NCI-H2196 (cell line): Measurements from ENCODE around the gene DCUN1D2.
A peak's percentile ranks its signal among the peaks of the same experiment; 100 is the strongest.
"Not testable (repeated sequence)": the region's sequence is repeated elsewhere in the genome, so short reads cannot be mapped to it uniquely, and the experiment has no call there.

Experiments
- DNase-seq: peaks from one replicate; lab custom pipeline; 2025; ENCODE audit not compliant: unreplicated experiment; lab: John Stamatoyannopoulos, UW

The DCUN1D2 gene

DNA sequence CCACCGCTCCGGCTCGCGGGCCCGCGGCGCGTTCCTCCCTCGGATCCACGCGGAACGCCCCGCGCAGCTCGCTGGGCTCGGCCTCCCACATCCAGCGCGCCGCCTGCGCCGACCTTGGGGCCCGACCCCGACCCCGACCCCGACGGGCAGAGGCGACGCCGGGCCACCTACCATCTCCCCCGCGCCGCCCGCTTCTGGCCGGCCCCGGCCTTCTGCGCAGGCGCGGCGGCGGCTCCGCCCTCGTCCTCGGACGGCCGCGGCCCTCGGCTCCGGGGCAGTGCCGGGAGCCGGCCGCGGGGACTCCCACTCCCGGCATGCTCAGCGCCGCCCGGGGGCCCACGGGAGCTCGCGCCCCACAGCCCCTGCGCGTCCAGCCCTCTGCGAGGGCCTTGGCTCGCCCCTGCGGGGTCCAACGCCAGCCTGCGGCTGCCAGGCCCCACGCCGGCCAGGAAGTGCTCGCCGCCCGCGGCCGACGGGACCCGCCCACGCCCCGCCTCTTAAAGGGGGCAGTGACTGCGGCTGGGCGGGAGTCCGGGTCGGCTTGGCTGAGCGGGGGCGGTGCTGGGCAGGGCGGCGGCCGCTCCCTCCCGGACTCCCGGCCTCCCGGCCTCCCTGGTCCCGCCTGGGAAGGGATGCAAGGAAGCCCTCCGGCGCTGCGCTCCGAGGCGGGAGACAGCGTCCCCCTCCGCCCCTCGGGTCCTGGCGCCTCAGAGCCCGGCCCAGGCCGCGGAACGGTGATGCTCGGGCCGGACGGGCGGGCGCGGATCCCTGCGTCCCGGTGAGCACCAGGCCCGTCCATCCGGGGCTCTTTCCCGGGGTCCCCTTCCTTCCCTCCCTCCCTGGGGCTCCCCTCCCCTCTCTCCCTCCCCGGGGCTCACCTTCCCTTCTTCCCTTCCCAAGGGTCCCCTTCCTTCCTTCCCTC, at the start of gene DCUN1D2:
Gene DCUN1D2, minus strand, starts transcription at position 216 of the 922 bp plus-strand sequence. Its CDS starts 42 bp downstream, at position 174.
- DNase-seq, result peak; percentile 84

DNA sequence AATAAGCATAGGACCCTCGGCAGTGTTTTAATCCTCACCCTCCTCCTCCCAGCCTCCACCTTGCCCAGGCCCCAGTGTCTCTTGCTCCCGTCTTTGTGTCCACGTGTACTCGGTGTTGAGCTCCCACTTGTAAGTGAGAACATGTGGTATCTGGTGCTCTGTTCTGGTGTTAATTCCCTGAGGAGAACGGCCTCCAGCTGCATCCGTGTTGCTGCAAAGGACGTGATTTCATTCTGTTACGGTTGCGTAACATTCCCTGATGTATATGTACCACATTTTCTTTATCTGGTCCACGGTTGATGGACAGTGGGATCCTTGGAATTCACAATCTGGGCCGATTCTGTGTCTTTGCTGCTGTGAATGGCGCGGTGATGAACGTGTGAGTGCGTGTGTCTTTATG, 49.3 kb upstream of the DCUN1D2 start:
- DNase-seq, result no peak

DNA sequence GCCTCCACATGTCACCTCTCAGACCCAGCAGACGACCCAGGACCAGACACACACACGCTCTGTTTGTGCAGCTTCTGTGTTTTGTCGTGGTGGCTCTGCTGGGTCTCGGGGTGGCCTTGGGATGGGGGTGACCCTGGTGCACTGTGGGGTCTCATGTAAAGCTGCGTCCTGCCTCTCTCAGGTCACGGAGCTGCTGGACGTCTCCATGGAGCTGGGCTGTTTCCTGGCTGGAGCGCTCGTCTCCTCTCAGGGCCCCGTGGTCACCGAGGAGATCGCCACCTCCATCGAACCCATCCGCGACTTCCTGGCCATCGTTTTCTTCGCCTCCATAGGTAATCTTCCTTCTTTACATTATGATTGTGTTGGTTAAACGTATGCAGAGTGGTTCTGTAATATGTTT, 48.7 kb upstream of the DCUN1D2 start:
- no peak for DNase-seq

DNA sequence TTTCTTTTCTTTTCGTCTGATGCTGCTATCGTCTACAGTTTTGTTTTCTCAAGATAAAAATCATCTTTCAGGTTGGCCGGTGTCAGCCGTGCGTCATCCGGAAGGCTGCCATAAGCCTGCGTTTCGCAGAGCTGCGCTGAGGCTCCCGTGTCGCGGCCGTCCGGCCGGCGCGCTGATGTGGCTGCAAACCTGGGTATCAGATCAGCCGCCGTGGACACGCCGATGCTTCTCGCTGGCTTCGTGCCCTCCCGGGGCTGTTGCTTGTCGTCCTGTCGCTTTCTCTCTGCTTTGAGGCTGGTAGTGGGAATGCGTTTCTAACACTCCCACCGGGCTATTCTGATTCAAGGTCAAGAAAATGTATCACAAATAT, 48.2 kb upstream of the DCUN1D2 start:
- DNase-seq, result no peak

DNA sequence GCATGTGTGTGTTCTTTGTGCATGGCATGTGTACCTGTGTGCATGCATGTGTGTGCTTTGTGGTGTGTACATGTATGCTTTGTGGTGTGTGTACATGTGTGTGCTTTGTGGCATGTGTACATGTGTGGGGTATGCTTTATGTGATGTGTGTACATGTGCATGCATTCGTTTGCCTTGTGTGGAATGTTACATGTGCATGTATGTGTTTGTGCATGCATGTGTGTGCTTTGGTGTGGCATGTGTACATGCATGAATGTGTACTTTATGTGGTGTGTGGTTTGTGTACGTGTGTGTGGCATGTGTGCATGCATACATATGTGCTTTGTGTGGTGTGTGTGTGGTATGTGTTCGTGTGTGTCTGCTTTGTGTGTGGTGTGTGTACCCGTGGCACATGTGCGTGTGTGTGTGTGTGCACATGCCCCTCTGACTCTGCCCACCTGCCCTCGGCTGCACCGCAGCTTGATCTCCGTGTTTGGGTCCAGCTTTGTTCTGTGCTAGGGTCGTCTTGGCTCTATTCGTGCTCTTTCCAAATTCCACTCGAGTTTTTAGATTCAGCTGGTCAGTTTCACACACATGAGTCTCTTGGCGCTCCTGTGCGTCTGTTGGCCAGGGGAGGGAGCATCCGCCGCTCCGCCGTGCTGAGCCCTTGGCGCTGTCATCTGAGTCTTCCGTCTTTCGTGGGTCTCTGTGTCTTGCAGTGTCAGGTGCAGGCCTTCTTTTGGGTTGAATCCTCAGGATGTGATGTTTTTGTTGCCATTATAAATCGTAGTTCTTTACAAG, 47.6 kb upstream of the DCUN1D2 start:
- no peak for DNase-seq

DNA sequence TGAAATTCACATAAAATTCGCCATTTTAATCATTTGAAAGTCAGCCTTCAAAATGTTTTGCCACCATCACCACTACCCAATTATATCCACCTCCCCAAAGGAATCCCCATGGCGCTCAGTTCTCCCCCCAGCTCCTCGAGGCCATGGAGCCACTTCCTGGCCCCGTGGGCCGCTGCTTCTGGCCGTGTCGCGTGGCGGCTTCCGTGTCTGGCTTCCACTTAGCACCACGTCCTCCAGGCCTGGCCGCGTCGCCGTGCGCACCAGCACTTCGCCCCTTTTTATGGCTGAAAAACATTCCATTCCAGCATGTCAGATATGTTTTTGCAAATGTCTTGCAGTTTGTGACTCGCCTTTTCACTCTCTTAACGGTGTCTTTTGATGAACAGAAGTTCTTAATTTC, 46.7 kb upstream of the DCUN1D2 start:
- no peak for DNase-seq

DNA sequence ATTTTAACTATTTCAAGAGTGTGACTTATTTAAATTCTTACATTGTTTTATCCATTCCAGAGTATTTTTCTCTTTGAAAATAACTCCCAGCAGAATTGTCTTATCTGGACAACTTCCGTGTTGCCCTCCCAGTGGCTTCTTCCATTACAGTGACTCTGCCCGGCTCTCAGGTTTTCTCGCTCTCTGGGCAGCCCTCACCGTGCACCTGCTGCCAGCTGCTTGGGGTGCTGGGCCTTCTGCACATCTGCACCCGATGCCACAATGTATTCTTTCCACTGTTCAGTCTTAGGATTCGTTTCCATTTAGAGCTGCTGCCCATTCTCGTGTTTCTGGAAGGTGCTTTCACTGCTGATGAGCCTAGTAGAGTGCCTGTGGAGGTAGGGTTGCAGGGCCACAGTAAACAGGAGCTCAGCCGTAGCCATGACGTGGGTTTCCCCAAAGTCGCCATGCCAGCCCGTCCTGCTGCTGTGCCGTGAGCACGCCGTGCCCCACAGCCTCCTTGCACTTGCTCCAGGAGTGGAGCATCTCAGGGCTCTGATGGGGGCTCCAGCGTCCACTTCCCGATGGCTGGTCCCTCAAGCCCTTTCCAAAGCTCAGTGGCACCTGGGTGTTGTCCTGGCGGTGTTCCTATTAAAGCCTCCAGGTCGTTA, 46.1 kb upstream of the DCUN1D2 start:
- DNase-seq, result no peak

DNA sequence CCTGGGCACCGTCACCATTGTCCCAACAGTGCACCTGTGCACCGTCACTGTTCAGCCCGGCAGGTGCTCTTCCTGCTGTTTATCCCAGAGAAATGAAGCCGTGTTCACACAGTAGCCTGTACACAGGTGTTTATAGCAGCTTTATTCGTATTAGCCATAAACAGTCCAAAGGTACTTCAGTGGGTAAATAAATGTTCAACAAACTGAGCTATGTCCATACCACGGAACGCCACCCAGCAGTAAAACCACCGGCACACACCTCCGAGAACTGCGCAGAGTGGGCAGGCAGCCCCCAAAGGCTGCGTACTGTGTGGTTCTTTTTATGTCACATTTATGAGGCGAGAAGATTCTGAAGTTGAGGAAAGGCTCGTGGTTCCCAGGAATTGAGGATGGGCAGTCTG, 44.9 kb upstream of the DCUN1D2 start:
- DNase-seq, result no peak

DNA sequence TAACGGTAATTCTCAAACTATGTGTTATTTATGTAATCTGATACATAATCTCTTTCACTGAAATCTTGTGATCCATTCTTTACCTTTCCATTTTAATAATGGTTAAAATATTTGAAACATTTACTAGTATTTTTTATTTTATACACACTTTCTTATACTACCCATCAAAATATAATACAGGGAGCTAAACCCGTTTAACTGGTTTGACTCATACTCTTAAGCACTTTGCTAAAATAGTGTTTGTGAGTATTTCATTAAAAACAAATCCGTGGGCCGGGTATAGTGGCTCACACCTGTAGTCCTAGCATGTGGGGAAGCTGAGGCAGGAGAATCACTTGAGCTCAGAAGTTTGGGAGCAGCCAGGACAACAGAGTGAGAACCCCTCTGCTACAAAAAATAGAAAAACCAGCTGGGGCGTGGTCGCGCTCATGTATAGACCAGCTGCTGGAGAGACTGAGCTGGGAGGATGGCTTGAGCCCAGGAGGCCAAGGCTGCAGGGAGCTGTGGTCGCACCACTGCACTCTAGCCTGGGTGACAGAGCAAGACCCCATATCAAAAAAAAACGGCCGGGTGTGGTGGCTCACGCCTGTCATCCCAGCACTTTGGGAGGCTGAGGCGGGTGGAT, 43.8 kb upstream of the DCUN1D2 start:
- DNase-seq, result no peak

DNA sequence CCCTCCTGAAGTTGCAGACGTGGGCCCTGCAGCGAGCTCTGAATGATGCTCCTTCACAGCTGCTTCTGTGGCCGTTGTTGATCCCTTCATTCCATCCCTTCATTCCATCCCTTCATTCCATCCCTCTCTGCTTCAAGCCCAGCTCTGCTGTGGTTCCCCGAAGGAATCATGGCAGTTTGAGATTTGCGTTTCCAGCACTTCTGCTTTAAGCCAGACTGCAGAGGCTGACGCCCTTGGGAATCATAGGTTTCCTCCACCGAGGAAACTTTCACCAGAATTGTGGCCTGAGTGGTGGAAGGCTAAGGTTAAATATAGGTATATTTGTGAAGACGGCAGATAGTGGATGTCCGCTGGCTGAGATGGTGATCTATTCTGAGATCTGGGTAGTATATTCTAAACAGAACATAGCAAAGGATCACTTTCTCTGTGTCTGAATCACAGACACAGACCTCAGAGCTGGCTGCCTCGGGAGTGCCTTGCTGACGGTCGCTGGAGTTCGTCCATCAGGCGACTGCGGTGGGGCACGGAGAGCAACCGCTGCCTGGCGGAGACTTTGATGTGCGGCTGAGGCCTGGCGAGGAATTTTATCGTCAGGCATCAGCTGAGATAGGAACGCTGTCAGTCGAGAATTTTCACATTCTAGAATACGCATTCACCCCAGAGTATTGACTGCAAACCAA, 42.8 kb upstream of the DCUN1D2 start:
- DNase-seq, result no peak

DNA sequence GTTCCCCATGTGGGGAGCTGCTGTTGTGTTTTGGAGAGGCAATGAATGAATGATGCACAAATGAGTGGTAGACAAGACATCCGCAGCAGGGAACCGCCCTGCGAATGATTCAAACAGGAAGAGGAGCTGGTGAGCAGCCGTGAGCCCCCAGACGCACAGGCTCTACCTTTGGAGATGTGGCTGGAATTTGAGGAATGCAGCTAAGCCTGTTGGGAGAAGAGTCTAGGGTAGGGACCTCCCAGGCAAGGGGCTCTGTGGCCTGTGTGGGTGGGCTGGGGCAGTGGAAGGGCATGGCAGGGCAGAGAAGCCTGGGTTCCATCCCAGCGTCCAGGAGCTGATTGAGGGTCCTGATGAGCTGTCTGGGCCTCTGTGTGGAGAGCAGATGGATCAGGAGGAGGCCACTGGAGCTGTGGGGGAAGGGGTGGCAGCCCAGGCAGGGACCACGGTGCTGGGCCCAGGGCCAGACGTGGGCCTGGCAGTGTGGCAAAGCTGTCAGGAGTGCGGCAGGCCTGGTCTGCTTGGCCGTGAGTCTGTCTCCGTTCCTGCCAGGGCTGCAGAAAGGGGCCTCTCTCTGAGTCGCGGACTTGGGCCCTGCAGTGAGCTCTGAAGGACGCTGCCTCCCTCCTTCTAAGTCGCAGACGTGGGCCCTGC, 41.8 kb upstream of the DCUN1D2 start:
- DNase-seq, result no peak

DNA sequence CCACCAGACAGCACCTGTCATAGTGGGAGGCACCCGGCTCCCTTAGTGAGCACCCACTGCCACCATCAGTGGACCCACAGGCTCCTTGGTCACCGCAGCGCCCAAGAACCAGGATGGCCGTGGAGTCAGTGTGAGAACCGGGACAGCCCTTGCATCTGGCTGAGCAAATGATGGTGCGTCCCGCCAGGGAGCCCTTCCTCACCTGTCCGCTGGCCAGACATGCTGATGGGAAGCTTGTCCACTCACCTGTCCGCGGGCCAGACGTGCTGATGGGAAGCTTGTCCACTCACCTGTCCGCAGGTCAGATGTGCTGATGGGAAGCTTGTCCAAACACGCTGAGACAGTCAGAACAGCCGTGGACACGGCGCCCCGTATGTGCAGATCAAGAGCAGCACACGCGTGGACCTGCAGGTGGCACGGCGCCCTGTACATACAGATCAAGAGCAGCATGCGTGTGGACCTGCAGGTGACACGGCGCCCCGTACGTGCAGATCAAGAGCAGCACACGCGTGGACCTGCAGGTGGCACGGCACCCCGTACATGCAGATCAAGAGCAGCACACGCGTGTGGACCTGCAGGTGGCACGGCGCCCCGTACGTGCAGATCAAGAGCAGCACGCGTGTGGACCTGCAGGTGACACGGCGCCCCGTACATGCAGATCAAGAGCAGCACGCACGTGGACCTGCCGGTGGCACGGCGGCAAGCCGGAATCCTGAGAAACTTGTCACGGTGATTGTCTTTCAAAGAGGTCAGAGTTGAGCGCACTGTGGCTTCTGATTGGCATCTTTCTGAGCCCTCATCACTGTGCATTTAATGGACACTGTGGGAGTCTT, 40.7 kb upstream of the DCUN1D2 start:
- no peak for DNase-seq

DNA sequence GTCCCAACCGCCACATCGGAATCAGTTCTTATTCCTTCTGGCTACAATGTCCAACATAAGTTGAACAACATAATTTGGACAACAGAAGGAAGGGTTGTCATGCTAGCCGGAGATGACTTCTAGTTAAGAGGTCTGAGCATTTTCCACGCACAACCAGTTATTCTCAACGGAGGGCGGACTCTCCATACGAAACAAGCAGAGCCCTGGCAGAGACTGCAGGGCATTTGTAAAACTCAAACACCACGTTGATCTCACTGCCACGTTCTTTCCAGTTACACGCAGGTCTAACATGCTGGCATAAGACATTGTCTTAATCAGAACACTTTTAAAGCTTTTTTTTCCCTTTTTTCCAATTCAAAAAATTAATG, 38.3 kb upstream of the DCUN1D2 start:
- DNase-seq, result no peak

DNA sequence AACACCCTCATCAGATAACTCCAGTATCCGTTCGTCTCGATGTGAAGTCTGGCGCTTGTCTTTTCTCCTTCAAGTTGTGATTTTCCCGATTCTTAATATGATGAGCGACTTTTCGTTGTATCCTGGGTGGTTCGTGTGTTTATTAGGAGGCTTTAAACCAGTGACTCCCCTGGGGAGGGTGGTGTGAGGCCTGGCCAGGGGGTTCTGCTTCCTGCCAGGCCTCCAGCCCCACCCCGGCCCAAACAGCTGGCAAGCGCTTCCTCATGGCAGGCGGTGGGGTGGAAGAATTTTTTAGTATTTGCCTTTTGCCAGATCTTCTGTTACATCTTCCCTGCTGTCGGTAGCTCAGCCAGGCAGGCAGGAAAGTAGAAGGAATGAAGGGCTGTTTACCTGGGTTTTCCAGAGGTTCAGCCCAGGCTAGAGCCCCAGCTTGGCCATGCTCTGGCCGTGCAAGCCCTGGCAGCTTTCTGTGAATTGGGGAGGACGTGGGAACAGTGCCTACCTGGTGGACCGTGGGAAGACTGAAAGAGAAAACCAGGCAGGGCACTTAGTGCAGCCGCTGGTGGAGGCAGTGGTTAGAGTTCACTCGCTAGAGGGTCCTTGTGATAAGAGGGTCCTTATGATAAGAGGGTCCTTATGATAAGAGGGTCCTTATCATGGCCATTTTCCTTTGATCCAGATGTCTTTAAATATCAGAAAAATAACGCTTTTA, 37.7 kb upstream of the DCUN1D2 start:
- DNase-seq, result no peak

DNA sequence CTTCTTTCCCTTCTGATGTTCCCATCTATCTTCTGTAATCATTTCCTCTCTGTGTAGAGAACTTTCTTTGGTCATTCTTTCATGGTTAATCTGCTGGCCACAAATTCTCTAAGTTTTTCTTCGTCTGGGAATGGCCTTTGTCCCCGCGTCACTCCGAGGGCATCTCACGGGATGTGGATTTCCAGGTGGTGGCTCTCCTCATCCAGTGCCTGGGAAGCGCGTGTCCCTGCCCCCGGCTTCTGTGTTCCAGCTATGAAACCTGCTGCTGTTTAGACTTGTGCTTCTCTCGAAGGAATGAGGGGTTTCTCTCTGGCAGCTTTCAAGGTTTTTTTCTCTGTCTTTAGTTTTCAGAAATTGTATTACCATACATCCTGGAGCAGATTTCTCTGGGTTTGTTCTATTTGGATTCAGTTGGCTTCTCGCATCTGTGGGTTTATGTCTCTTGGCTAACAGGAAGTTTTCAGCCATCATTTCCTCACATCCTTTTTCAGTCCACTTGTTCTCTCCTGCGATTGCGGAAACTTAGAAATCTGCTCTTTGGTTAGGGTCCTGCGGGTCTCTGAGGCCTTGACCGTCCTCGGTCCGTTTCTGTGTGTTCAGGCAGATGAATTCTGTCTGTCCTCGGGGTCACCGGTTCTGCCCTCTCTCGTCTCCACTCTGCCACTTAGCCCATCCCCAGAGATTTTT, 36.9 kb upstream of the DCUN1D2 start:
- no peak for DNase-seq

DNA sequence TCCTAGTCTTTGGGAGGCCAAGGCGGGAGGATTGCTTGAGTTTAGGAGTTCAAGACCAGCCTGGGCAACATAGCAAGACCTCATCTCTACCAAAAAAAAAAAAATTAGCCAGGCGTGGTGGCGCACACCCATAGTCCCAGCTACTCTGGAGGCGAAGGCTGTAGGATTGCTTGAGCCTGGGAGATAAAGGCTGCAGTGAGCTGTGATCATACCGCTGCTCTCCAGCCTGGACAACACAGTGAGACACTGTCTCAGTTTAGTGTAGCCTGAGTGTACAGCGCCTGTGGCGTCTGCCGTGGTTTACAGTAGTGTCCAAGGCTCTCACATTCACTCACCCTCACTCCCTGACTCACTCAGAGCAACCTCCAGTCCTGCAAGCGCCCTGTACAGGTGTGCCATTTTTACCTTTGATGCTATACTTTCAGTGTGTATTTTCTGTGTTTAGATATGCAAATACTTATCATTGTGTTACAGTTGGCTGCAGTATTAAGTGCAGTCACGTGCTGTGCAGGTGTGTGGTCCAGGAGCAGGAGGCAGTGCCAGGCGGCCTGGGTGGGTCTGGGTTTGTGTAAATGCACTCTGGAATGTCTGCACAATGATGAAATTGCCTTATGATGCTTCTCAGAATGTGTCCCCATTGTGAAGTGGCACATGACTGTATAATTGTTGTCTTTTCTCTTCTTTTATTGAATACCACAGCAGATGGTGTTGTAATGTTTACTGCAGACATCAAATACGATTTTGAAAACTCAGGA, 36.1 kb upstream of the DCUN1D2 start:
- peak; percentile 2 for DNase-seq

DNA sequence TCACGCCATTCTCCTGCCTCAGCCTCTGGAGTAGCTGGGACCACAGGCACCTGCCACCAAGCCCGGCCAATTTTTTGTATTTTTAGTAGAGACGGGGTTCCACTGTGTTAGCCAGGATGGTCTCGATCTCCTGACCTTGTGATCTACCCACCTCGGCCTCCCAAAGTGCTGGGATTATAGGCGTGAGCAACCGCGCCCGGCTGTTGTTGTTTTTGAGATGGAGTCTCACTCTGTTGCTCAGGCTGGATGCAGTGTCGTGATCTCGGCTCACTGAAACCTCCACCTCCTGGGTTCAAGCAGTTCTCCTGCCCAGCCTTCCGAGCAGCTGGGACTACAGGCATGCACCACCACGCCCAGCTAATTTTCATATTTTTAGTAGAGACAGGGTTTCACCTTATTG, 31.9 kb upstream of the DCUN1D2 start:
- DNase-seq, result not testable (repeated sequence)
